ENCODE measurements around the gene RSAD2.
"Not testable (repeated sequence)": the region's sequence is repeated elsewhere in the genome, so short reads cannot be mapped to it uniquely, and the experiment has no call there.

RSAD2 gene

DNA sequence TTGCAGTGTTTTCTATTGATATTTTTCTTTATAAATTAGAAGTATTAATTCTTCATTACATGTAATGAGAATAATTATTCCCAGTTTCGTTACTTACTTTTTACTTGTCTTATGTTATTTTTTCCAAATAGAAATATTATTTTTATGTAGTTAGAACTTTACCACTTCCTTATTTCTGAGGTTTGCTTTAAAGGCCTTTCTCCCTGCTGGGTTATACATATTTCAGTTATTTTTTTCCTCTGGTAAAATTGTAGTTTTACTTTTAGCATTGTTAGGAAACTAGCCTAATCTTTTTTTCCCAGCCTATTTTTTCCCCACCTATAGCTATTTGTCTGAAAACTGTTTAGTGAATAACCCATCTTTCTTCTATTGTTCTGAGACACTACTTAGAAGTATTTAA, 56.8 kb downstream of the RSAD2 start:
- Mint-ChIP-seq H3K27me3 (no peaks in the 10 kb centered on the region), H3K9me3 (ENCODE audit: low read depth) (peaks cover 9% of the 10 kb centered on the region), H3K36me3 (peaks cover 12% of the 10 kb centered on the region), H3K4me1 (ENCODE audit: low read depth) (peaks cover 81% of the 10 kb centered on the region), H3K27ac (no peak overlapping the region), H3K4me3 (no peak overlapping the region)

DNA sequence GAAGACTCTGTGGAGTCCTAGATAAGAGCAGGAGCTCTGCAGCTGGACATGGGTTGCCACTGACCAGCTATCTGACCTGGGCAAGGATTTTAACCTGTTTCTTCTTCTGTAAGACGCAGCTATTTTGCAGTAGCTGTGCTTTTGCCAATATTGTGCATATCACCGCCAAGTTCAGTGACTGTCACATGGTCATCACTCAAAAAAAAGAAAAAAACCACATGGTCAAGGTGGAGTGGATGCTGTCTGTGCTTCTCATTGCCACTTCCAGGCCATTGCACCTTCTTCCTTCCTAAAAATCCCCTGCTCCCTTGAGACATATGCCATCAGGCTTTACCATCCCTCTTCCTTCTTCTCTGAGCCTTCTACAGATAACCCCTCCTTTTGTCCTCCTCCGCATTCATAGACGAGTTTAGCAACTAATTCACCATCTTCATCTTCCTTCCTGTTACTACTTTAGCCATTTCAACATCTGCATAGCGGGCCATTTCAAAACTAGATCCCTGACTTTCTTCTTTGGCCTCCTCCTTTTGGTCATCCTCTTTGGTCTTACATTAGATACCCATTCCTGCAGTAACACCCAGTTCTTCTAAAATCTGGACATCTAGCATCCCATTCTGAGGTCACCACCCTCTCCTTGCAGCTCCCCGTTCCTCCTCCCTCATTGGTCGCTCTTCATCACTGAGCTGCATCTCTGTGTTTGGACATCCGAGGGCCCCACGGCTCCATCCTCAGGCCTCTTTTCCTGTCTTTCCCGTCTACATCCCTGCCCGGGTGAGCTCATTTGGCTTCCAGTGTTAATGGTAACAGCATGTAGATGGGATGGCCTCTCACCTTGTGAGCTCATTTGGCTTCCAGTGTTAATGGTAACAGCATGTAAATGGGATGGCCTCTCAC, 57.4 kb downstream of the RSAD2 start:
- Mint-ChIP-seq H3K36me3 (peaks cover 12% of the 10 kb centered on the region), H3K4me1 (ENCODE audit: low read depth) (peaks cover 78% of the 10 kb centered on the region), H3K27ac (peak overlapping the region; percentile 77), H3K27me3 (no peaks in the 10 kb centered on the region), H3K4me3 (peak overlapping the region; percentile 15), H3K9me3 (ENCODE audit: low read depth) (peaks cover 9% of the 10 kb centered on the region)

DNA sequence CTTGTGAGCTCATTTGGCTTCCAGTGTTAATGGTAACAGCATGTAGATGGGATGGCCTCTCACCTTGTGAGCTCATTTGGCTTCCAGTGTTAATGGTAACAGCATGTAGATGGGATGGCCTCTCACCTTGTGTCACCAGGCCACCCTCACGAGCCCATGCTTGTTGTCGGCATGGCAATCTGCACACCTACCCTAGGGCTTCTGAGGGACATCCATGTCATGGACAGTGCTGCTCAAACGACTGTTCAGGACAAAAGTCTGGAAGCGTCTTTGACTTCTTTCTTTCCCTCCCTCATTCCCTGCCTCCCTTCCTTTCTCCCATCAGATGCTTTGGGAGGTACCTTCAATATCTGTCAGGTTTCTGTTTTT, 58.1 kb downstream of the RSAD2 start:
- peak overlapping the region; percentile 37 for H3K27ac Mint-ChIP-seq
- H3K36me3 Mint-ChIP-seq = peaks cover 12% of the 10 kb centered on the region
- not testable (repeated sequence) for H3K4me3 Mint-ChIP-seq; H3K9me3 Mint-ChIP-seq (ENCODE audit: low read depth); H3K27me3 Mint-ChIP-seq
- H3K4me1 Mint-ChIP-seq (ENCODE audit: low read depth) = peaks cover 77% of the 10 kb centered on the region

DNA sequence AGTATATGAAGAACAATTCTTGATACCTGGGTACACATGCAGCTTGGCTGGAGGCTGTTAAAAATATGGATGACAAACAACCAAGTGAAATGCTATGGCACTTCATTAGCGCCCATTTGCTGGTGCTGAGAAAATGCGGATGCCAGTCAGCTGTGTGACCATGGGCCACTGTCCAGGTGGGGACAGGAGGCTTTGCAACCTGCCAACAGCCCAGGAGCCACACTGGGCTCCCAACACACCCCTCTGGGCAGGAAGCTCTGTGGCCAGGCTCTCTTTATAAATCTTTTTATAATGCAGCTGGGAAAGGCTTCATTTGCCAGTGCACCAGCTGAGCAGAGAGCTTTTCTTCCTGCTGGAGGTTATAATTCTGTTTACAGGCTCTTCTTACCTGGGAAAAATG, 59.6 kb downstream of the RSAD2 start:
- H3K9me3 Mint-ChIP-seq (ENCODE audit: low read depth) = peaks cover 3% of the 10 kb centered on the region
- H3K27ac Mint-ChIP-seq = no peak overlapping the region
- H3K4me3 Mint-ChIP-seq = no peak overlapping the region
- H3K4me1 Mint-ChIP-seq (ENCODE audit: low read depth) = peaks cover 73% of the 10 kb centered on the region
- peaks cover 11% of the 10 kb centered on the region for H3K36me3 Mint-ChIP-seq
- H3K27me3 Mint-ChIP-seq = no peaks in the 10 kb centered on the region

GRCh38 chr2:6937582-6937981, 60.0 kb downstream of the RSAD2 start:
- no peak overlapping the region for H3K4me3 Mint-ChIP-seq
- H3K36me3 Mint-ChIP-seq = peaks cover 13% of the 10 kb centered on the region
- H3K27ac Mint-ChIP-seq = peak overlapping the region; percentile 18
- H3K4me1 Mint-ChIP-seq (ENCODE audit: low read depth) = peaks cover 70% of the 10 kb centered on the region
- H3K27me3 Mint-ChIP-seq = no peaks in the 10 kb centered on the region
- no peaks in the 10 kb centered on the region for H3K9me3 Mint-ChIP-seq (ENCODE audit: low read depth)

- Mint-ChIP-seq H3K4me1 (ENCODE audit: low read depth) (peaks cover 66% of the 10 kb centered on the region), H3K4me3 (no peak overlapping the region), H3K36me3 (peaks cover 23% of the 10 kb centered on the region), H3K27me3 (no peaks in the 10 kb centered on the region), H3K9me3 (ENCODE audit: low read depth) (no peaks in the 10 kb centered on the region), H3K27ac (no peak overlapping the region)
These were observed 61.5 kb downstream of the RSAD2 start for GRCh38 chr2:6939071-6939470.

GRCh38 chr2:6940820-6941219, 63.2 kb downstream of the RSAD2 start:
- Mint-ChIP-seq H3K36me3 (peaks cover 32% of the 10 kb centered on the region), H3K4me1 (ENCODE audit: low read depth) (peaks cover 66% of the 10 kb centered on the region), H3K9me3 (ENCODE audit: low read depth) (no peaks in the 10 kb centered on the region), H3K4me3 (no peak overlapping the region), H3K27ac (no peak overlapping the region), H3K27me3 (no peaks in the 10 kb centered on the region)

GRCh38 chr2:6941299-6942046, 63.9 kb downstream of the RSAD2 start:
- Mint-ChIP-seq H3K9me3 (ENCODE audit: low read depth) (no peaks in the 10 kb centered on the region), H3K27ac (no peak overlapping the region), H3K36me3 (peaks cover 32% of the 10 kb centered on the region), H3K4me1 (ENCODE audit: low read depth) (peaks cover 61% of the 10 kb centered on the region), H3K27me3 (no peaks in the 10 kb centered on the region), H3K4me3 (no peak overlapping the region)

GRCh38 chr2:6942848-6943247, 65.3 kb downstream of the RSAD2 start:
- Mint-ChIP-seq H3K4me1 (ENCODE audit: low read depth) (peaks cover 53% of the 10 kb centered on the region), H3K9me3 (ENCODE audit: low read depth) (no peaks in the 10 kb centered on the region), H3K4me3 (no peak overlapping the region), H3K27ac (no peak overlapping the region), H3K36me3 (peaks cover 32% of the 10 kb centered on the region), H3K27me3 (no peaks in the 10 kb centered on the region)

GRCh38 chr2:6943523-6943922, 65.9 kb downstream of the RSAD2 start:
- Mint-ChIP-seq H3K9me3 (ENCODE audit: low read depth) (no peaks in the 10 kb centered on the region), H3K4me1 (ENCODE audit: low read depth) (peaks cover 56% of the 10 kb centered on the region), H3K36me3 (peaks cover 32% of the 10 kb centered on the region), H3K27ac (no peak overlapping the region), H3K27me3 (no peaks in the 10 kb centered on the region), H3K4me3 (no peak overlapping the region)

GRCh38 chr2:6943971-6944370, 66.4 kb downstream of the RSAD2 start:
- H3K9me3 Mint-ChIP-seq (ENCODE audit: low read depth) = no peaks in the 10 kb centered on the region
- H3K4me3 Mint-ChIP-seq = no peak overlapping the region
- no peak overlapping the region for H3K27ac Mint-ChIP-seq
- H3K27me3 Mint-ChIP-seq = no peaks in the 10 kb centered on the region
- H3K36me3 Mint-ChIP-seq = peaks cover 32% of the 10 kb centered on the region
- peaks cover 57% of the 10 kb centered on the region for H3K4me1 Mint-ChIP-seq (ENCODE audit: low read depth)

- Mint-ChIP-seq H3K9me3 (ENCODE audit: low read depth) (no peaks in the 10 kb centered on the region), H3K4me3 (no peak overlapping the region), H3K4me1 (ENCODE audit: low read depth) (peaks cover 57% of the 10 kb centered on the region), H3K27me3 (no peaks in the 10 kb centered on the region), H3K36me3 (peaks cover 32% of the 10 kb centered on the region), H3K27ac (no peak overlapping the region)
These were observed 67.0 kb downstream of the RSAD2 start for GRCh38 chr2:6944555-6944954.

GRCh38 chr2:6945087-6945813, 67.7 kb downstream of the RSAD2 start:
- no peaks in the 10 kb centered on the region for H3K9me3 Mint-ChIP-seq (ENCODE audit: low read depth)
- no peaks in the 10 kb centered on the region for H3K27me3 Mint-ChIP-seq
- peaks cover 57% of the 10 kb centered on the region for H3K4me1 Mint-ChIP-seq (ENCODE audit: low read depth)
- H3K27ac Mint-ChIP-seq = peak overlapping the region; percentile 69
- no peak overlapping the region for H3K4me3 Mint-ChIP-seq
- H3K36me3 Mint-ChIP-seq = peaks cover 32% of the 10 kb centered on the region

GRCh38 chr2:6945821-6946220, 68.2 kb downstream of the RSAD2 start:
- Mint-ChIP-seq H3K36me3 (peaks cover 32% of the 10 kb centered on the region), H3K27me3 (no peaks in the 10 kb centered on the region), H3K4me1 (ENCODE audit: low read depth) (peaks cover 61% of the 10 kb centered on the region), H3K4me3 (no peak overlapping the region), H3K27ac (peak overlapping the region; percentile 69), H3K9me3 (ENCODE audit: low read depth) (no peaks in the 10 kb centered on the region)

- H3K27ac Mint-ChIP-seq = peak overlapping the region; percentile 12
- peaks cover 29% of the 10 kb centered on the region for H3K36me3 Mint-ChIP-seq
- H3K4me1 Mint-ChIP-seq (ENCODE audit: low read depth) = peaks cover 60% of the 10 kb centered on the region
- no peaks in the 10 kb centered on the region for H3K27me3 Mint-ChIP-seq
- H3K4me3 Mint-ChIP-seq = no peak overlapping the region
- H3K9me3 Mint-ChIP-seq (ENCODE audit: low read depth) = no peaks in the 10 kb centered on the region
These were observed 69.1 kb downstream of the RSAD2 start for GRCh38 chr2:6946722-6947121.
